ENCODE results near the gene RUNX2.

DNA sequence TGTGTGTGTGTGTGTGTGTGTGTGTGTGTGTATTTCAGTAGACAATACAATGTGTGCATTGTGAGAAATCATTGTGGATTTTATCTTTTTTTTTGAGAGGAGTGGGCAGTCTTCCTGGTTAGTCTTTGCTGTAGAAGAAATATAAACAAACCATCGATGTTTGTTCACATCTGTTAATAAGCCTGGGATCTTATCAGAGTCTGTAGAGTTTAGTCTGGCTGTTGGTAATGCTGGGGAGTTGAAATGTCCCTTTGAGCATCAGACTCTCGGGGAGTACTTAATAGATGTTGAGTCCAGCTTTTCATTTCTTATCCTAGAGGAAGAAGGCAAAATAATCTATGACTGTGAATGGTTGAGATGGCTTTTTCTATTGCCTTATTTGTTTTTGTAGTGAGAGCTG lies 146.2 kb downstream of the RUNX2 start:
- TF ChIP-seq ZBTB7A (tag by site-specific recombination; IDR thresholded peaks at IDR 0.05; ENCODE audit: low read depth) (no peak), ZNF830 (tag by site-specific recombination; IDR thresholded peaks at IDR 0.05; ENCODE audit: low read depth) (no peak), ZNF654 (tag by site-specific recombination; IDR thresholded peaks at IDR 0.05; ENCODE audit: low read depth) (no peak), ZNF596 (tag by site-specific recombination; IDR thresholded peaks at IDR 0.05) (no peak), ZNF175 (tag by site-specific recombination; IDR thresholded peaks at IDR 0.05) (no peak), SETDB1 (IDR thresholded peaks at IDR 0.05; ENCODE audit: insufficient read length, low read length) (no peak), ZNF768 (tag by site-specific recombination; IDR thresholded peaks at IDR 0.05) (no peak), ZNF140 (tag by site-specific recombination; IDR thresholded peaks at IDR 0.05) (no peak)
- TF ChIP-seq, protein P1, sequence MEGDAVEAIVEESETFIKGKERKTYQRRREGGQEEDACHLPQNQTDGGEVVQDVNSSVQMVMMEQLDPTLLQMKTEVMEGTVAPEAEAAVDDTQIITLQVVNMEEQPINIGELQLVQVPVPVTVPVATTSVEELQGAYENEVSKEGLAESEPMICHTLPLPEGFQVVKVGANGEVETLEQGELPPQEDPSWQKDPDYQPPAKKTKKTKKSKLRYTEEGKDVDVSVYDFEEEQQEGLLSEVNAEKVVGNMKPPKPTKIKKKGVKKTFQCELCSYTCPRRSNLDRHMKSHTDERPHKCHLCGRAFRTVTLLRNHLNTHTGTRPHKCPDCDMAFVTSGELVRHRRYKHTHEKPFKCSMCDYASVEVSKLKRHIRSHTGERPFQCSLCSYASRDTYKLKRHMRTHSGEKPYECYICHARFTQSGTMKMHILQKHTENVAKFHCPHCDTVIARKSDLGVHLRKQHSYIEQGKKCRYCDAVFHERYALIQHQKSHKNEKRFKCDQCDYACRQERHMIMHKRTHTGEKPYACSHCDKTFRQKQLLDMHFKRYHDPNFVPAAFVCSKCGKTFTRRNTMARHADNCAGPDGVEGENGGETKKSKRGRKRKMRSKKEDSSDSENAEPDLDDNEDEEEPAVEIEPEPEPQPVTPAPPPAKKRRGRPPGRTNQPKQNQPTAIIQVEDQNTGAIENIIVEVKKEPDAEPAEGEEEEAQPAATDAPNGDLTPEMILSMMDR (tag by site-specific recombination; IDR thresholded peaks at IDR 0.05) = no peak
- TF ChIP-seq, protein P2, sequence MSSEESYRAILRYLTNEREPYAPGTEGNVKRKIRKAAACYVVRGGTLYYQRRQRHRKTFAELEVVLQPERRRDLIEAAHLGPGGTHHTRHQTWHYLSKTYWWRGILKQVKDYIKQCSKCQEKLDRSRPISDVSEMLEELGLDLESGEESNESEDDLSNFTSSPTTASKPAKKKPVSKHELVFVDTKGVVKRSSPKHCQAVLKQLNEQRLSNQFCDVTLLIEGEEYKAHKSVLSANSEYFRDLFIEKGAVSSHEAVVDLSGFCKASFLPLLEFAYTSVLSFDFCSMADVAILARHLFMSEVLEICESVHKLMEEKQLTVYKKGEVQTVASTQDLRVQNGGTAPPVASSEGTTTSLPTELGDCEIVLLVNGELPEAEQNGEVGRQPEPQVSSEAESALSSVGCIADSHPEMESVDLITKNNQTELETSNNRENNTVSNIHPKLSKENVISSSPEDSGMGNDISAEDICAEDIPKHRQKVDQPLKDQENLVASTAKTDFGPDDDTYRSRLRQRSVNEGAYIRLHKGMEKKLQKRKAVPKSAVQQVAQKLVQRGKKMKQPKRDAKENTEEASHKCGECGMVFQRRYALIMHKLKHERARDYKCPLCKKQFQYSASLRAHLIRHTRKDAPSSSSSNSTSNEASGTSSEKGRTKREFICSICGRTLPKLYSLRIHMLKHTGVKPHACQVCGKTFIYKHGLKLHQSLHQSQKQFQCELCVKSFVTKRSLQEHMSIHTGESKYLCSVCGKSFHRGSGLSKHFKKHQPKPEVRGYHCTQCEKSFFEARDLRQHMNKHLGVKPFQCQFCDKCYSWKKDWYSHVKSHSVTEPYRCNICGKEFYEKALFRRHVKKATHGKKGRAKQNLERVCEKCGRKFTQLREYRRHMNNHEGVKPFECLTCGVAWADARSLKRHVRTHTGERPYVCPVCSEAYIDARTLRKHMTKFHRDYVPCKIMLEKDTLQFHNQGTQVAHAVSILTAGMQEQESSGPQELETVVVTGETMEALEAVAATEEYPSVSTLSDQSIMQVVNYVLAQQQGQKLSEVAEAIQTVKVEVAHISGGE (tag by site-specific recombination; conservative IDR thresholded peaks at IDR 0.05; ENCODE audit: low read depth) = no peak
- TF ChIP-seq, protein P3, sequence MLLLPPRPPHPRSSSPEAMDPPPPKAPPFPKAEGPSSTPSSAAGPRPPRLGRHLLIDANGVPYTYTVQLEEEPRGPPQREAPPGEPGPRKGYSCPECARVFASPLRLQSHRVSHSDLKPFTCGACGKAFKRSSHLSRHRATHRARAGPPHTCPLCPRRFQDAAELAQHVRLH (tag by site-specific recombination; IDR thresholded peaks at IDR 0.05) = no peak
- TF ChIP-seq, protein P4, sequence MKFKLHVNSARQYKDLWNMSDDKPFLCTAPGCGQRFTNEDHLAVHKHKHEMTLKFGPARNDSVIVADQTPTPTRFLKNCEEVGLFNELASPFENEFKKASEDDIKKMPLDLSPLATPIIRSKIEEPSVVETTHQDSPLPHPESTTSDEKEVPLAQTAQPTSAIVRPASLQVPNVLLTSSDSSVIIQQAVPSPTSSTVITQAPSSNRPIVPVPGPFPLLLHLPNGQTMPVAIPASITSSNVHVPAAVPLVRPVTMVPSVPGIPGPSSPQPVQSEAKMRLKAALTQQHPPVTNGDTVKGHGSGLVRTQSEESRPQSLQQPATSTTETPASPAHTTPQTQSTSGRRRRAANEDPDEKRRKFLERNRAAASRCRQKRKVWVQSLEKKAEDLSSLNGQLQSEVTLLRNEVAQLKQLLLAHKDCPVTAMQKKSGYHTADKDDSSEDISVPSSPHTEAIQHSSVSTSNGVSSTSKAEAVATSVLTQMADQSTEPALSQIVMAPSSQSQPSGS (tag by site-specific recombination; IDR thresholded peaks at IDR 0.05; ENCODE audit: low read depth) = no peak
